HUDEP-2 (cell line): ENCODE measurements around the gene TCF12.
"Not testable (repeated sequence)": the region's sequence is repeated elsewhere in the genome, so short reads cannot be mapped to it uniquely, and the experiment has no call there.

Source experiments
- DNase-seq, 76 experiments: peaks; one replicate each; lab custom pipeline; 2025; ENCODE audit not compliant: unreplicated experiment in 76 of 76; lab: John Stamatoyannopoulos, UW

Gene TCF12

DNA sequence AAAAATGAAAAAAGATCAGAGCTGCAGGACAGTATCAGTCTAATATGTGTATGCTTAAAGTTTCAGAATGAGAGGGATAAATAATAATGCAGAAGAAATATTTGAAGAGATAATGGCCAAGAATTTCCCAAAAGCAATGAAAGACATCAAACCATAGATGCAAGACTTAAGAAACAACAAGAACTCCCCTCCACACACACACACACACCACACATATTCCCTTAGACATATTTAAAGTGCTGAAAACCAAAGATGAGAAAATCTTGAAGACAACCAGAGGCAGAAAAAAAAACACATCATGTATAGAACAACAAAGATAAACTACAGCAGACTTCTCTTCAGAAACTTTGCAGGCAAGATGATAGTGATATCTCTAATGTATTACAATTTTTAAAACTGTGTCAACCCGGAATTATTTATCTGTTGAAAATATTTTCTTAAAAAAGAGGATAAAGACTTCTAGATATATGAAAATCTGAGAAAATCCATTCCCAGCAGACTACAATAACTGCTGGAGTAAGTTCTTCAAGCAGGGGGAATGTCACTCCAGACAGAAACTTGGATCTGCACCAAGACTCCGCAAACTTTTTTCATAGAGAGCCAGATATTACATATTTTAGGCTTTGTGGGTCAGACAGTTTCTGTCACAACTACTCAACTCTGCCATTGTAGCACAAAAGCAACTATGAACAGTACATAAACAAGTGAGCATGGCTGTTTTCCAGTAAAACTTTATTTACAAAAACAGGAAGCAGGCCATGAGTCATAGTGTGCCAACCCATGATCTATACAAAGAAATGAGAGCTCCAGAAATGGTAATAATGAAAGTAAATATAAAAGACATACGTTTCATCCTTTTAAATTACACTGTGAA is 234.5 kb downstream of the TCF12 start:
- DNase-seq, result no peak

DNA sequence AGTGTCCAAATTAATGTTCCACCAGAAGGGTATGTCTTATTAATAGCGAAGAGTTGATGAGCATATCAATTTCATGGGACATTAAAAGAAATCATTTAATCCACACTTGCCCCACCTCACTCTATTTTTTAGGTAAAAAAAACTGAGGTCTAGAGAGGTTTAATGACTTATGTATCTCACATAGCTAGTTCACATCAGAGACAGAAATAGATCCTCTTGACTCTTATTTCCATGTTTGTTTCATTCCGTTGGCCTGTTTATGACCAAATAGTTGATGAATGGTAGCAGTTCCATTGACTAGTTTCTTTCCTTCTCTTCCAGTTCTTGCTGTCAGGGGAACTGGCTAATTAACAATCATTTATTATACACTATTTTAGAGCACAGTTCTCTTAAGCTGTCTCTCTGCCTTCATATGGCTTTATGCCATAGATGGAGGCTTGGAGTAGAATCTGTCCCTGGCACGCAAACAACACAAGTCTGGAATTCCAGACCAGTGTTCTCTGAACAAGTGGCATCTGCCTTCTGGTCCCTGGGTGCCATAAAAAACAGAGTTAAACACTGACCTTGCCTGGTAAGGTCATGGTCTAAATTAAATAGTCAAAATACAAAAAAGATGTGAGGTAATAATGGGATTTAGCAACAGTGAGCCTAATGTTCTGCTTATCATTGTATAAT is 237.9 kb downstream of the TCF12 start:
- no peak for DNase-seq

DNA sequence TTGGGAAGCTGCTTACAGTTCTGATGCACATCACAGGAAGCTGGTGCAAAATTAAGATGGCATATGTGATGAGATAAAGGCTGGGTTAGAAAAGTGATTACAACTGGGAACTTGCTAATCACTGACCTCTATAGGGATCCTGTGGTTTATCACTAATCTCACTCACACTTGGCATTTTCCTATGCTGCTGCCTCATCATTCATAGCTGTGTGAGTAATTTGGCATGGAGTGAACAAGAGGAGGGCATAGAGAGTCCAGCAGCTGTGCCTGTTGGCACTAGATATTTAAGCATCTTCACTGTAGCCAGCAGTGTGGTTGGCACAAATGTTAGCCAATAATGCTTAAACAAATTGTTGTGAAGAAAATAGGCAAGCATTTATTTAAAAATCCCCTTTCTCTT is 240.1 kb downstream of the TCF12 start:
- DNase-seq, result peak in 48 of 76 experiments; percentile 1 to 77 (median 28)

DNA sequence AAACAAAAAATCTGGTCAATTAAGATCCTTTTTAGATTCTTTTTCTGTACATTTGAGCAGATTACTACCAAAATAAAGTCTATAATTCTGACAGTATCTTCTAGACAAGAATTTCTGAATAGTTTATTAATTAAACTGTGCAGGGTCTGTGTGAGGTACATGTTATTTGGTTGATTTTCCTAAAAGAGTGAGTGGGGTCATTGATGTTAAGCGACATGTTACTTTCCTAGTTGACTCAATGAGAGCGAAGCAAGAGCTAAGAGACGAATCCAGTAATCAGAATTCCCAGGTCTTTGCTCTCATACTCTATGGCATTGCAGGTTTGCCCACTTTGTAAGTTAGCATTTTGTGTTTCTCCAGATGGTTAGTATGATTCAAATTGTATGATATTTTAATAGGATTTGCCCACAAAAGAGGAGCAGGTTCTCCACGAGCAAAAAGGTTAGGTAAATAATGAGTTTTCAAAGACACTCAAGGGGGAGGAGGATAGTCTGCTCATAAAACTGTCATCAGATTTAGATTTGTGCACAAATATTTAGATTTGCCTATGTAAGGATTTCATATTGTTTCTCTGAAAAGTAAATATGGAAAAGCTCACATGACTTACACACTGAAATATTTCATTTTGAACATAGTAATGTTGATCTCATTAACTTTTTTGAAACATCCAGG is 240.7 kb downstream of the TCF12 start:
- no peak for DNase-seq

DNA sequence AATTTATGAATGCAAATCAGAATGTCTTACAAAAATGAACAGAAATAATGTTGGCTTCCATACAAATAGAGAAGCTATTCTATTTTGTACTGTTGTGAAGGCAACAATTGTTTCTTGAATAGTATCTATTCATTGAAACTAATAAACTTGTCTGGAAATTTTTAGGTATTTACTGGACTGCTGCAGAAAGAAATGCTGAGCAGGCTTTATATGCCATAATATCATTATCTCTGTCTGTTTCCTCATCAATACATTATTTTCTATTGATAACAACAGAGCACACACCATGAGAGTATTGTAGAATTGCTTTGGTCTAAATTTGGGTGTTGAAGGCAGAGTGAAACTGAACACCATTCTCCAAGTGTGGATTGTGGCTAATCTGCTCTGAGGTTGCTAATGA is 241.3 kb downstream of the TCF12 start:
- DNase-seq, result no peak

DNA sequence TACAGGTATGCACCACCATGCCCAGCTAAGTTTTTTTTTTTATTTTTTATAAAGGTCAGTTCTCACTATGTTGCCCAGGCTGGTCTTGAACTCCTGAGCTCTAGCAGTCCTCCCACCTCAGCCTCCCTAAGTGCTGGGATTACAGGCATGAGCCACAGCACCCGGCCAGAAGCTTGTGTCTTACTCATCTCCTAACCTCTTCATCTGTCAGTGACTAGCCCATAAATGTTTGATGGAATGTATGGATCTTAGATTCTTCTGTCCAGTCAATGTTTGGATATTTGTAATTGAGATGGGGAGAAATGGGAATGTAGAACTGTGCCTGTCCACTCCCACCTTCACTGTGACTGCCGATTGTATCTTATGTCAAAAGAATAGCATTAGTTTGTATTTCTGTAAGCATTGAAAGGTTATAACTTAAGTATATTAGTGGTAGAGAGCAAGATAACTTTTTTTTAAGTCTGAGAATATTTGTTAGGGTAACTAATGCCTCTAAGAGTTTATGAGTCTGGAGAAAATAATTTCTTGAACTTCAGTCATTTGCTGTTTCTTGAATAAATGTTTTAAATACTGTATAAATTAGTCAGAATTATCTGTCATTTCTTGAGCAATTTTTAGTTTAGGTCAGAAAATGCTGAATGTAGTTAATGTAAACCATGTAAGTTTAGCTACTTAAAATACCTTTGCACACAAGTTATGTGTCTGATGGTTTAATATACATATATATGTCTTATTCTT is 242.5 kb downstream of the TCF12 start:
- no peak for DNase-seq

DNA sequence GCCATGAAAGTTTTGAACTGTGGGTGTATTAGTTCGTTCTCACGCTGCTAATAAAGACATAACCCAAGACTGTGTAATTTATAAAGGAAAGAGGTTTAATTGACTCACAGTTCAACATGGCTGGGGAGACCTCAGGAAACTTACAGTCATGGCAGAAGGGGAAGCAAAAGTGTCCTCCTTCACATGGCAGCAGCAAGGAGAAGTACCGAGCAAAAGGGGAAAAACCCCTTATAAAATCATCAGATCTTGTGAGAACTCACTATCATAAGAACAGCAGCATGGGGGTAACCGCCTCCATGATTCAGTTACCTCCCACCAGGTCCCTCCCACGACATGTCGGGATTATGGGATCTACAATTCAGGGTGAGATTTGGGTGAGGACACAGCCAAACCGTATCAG is 245.8 kb downstream of the TCF12 start:
- not testable (repeated sequence) for DNase-seq

DNA sequence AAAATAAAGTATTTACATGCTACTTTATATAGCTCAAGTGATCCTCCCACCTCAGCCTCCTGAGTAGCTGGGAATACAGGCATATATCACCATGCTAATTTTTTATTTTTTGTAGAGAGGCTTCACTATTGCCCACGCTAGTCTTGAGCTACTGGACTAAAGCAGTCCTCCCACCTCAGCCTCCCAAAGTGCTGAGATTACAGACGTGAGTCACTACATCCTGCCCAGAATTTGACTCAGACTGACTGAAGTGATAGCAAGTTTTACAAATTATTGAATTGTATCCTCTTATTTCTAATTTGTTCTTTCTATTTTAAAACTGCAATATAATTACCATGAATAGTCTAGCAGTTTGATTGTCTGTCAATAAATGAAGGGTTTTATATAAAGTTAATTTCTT is 247.5 kb downstream of the TCF12 start:
- DNase-seq, result no peak

DNA sequence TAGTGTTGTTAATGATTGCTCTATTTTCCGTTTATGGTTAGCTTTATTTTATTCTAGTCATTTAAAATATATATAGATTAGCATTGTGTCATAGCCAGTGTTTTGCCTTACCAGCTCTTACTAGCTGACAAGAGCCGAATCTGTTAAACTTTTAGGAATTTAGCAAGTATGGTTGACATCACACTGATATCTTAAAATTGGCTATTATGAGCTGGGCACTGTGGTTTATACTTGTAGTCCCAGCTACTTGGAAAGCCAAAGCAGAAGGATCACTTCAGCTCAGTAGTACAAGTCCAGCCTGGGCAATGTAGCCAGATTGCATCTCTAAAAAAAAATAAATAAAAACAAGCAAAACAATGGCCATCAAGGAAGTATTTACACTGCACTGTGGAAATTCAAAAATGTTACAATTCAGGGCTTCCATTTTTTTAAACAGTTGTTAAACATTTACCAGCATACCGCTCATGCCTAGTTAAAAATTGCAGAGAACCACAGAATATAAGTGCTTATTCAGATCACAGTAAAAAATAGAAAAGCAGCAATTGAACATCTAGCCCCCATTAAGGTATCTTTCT is 249.5 kb downstream of the TCF12 start:
- DNase-seq, result no peak

DNA sequence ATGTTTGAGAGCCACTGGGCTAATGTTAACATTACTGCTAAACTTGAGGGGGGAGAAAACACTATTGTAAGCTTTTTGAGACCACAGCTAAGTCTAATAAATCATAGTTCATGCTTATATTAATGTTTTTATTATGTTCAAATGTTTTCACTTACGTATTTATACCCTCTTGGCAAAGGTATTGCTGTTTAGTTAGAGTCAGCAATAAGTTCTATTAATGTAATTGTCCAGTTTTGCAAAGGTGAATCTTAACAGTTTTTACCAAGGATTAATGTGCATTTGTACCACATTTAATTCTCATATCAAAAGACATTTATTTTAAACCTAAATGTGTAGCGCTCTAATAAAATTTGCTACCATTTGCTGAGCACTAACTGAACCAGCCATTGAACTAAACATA is 251.2 kb downstream of the TCF12 start:
- DNase-seq, result no peak

DNA sequence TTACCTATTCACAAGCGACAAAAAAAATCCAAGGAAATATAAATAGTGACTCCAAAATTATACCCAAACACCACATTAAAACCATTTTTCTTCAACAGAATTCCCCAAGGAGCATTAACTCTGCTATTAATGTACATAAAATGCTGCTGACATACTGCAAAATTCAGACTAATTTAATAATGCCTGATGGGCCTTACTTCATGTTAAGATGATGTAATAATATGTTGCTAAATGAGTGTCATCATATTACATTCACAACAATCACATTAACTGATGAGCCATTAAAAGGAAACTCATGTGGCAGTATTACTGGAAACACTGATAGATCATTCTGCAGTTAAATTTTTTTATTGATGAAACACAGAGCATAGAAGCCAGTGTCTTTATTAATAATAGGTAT is 253.0 kb downstream of the TCF12 start:
- DNase-seq, result no peak

DNA sequence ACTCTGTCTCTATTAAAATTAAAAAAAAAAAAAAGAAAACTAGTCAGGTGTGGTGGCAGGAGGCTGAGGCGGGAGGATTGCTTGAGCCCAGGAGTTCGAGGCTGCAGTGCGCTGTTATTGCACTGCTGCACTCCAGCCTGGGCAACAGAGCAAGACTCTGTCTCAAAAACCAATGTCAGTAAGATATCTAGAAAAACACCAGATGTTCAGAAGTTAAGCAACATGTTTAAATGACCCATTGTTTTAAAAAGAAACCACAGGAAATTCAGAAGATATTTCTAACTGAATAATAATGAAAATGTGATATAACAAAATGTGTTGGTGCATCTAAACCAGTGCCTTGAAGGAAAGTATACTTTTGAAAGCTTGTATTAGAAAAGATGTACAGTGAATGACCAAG is 254.5 kb downstream of the TCF12 start:
- no peak for DNase-seq

DNA sequence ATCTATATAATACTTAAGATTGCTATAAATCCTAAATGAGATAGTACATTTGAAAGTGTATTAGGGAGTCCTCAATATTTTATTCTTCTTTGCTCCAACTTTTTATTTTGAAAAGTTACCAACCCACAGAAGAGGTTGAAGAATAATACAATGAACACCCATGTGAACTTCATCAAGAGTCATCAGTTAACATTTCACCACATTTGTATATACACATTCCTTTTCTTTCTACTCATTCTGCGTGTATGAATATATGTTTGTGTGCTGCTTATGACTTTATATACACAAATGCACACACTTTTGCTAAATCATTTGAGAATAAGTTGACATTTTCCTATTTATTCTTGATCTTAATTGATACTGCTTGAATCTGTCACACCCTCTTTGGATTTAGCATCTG is 264.6 kb downstream of the TCF12 start:
- DNase-seq, result no peak

DNA sequence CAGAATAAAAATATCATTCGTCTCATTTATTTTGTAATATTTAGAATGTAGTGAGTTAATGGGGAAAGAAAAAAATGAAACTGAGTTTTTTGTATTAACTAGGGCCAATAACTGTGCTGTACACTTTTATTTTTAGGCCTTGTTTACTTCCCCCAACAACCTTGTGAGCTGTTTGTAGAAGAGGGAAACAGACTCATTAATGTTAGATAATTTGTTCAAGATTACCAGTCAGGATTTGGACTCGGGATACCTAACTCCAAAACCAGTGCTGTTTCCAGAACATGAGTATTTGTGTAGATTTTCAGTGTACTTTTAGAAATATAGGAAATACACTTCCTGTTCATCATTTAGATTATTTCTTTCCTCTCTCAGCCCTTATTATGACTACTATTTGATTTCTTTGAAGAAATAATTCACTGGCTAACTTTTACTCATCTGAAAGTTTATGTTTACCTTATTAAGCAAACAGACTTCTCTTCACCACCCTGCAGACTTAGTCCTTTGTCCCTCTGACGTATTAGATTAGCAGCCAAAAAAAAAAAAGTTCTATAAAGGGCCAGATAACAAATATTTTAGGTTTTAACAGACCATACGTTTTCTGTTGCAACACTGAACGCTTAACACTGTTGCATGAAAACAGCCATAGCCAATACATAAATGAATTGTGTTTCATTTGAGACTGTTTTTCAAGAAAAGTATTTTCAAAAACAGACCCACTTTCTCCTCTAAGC is 265.3 kb downstream of the TCF12 start:
- no peak for DNase-seq

DNA sequence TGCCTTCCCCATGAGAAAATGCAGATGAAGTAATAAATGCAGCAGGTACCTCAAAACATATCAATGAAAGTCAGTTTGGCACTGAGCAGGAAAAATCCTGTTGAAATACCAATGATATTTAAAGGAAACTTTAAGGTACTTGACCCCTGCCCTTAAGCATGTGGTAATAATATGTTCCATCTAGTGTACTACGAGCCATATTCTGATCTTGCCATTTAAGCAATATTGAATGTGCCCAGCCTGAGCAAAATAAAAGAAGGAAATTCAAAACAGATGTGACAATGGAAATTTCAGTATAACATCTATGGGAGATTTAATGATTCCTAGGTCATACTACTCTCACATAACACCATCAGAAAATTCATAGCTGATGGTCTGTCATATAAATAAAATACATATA is 266.1 kb downstream of the TCF12 start:
- DNase-seq, result no peak

DNA sequence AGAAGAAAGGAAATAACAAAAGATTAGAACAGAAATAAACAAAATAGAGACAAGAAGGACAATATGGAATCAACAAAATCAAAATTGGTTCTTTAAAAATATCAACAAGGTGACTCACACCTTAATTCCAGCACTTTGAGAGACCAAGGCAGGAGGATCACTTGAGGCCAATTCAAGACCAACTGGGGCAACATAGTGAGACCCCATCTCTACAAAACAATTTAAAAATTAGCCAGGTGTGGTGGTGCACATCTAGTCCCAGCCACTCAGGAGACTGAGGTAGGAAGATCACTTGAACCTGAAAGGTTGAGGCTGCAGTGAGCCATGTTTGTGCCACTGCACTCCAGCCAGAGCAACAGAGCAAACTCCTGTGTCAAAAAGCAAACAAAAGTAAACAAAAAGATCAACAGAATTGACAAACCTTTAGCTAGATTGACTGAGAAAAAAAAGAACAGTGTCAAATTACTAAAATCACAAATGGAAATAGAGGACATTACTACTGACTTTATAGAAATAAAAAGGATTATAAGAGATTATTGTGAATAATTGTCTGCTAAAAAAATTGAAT is 267.1 kb downstream of the TCF12 start:
- no peak for DNase-seq

DNA sequence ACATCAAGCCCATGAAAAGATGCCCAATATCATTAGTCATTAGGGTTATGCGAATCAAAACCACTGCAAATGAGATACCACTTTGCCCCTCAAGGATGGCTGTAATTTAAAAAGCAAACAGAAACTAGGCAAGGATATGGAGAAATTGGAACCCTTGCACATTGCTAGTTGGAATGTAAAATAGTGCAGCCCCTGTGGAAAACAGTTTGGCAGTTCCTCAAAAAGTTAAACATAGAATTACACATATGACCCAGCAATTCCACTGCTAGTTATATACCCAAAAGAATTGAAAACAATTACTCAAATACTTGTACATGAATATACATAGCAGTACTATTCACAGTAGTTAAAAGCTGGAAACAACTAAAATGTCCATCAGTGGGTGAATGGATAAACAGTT is 271.0 kb downstream of the TCF12 start:
- DNase-seq, result no peak

DNA sequence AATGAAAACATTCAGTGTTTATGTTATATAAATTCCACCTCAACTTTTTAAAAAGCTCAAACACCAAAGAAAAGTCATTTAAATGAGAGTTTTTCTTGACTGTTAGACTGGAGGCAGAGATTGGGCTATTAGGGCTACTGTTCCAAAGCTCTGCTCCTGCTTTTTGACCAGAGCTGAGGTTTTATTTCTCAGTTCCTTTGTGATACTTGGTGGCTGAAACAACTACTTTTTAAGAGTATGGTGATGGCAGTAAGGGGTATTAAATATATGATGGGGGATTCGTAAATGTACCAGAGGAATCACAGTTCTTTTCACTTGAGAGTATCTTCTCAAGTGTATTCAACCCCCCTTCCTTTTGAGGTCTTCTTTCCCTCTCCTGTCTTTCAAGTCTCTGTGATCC is 271.8 kb downstream of the TCF12 start:
- no peak for DNase-seq

DNA sequence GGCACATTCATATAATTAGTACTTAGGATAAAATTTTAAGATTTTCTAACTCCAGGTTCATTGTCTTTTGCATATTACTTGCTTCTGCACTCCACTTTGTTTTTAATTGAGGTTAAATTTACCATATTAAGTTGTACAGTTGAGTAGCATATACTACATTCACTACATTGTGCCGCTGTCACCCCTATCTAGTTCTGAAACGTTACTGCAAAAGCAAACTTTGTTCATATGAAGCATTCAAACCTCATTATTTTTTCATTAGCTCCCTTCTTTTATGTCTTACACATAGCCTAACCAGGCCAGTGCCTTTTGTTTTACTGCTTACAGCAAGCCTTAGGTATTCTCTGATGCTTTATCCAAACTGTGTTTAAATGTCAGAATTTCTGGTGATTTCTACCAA is 274.7 kb downstream of the TCF12 start:
- no peak for DNase-seq

DNA sequence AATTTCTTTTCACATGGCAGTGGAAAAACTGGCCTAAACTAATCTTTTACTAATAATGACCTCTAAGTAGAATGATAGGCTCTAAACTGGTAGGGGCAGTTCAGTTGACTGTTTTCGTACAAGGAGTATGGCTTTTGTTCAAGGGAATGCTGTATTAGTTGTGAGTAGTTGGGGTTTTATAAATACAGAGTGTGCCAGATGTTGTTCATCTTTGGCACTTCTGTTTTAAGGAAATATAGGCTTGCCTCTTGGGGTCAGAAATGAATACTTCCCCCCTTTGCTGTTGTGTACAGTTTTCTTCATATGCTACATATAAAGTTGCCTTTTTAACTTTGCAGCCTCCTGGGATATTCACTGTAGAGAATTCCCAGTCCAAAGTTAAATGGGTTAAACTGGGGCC is 276.9 kb downstream of the TCF12 start:
- DNase-seq, result no peak
